GM10847 (cell line): ENCODE measurements around the gene ZDHHC12.

Experiments used
- POLR2A ChIP-seq: IDR thresholded peaks from 2 replicates; pipeline ENCODE4 v1.6.1; 2011; ENCODE audit not compliant: insufficient read length; ENCODE audit errors: extremely low read depth

ZDHHC12 gene

DNA sequence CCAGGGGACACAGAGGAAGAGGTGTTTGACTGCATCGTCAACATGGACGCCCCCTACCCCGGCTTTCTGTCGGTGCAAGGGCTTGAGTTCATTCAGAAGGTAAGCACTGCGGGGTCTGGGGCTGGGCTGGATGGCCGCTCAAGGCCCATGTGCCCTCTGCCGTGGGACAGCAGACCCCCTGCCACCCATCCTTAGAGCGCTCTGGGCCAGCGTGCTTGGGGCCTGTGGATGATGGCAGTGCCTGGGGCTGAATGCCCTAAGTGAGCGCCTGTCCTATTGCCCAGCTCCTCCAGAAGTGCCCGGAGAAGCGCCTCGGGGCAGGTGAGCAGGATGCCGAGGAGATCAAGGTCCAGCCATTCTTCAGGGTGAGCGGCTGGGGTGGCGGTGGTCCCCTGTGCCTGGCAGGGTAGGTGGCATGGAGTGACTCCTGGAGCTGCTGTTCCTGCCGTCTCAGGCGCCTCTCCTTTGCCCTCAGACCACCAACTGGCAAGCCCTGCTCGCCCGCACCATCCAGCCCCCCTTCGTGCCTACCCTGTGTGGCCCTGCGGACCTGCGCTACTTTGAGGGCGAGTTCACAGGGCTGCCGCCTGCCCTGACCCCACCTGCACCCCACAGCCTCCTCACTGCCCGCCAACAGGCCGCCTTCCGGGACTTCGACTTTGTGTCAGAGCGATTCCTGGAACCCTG, 3.9 kb downstream of the ZDHHC12 start:
- TF ChIP-seq POLR2A, result no peak

DNA sequence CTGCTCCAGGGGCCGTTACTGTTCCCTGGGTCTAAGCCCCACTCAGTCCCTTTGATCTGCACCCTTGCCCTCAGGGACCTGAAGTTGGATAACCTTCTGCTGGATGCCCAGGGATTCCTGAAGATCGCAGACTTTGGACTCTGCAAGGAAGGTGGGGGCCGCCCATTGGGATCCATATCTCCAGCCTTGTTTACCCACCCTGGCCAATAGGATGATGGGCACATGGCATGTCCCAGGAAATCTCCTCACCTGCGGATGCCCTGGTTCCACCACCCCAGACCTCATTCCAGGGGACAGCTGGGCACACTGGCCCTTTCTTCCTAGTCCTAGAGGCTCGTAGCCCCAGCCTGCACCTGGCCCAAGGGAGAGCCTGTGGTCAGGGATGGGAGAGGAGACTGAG, 5.5 kb downstream of the ZDHHC12 start:
- no peak for TF ChIP-seq POLR2A

DNA sequence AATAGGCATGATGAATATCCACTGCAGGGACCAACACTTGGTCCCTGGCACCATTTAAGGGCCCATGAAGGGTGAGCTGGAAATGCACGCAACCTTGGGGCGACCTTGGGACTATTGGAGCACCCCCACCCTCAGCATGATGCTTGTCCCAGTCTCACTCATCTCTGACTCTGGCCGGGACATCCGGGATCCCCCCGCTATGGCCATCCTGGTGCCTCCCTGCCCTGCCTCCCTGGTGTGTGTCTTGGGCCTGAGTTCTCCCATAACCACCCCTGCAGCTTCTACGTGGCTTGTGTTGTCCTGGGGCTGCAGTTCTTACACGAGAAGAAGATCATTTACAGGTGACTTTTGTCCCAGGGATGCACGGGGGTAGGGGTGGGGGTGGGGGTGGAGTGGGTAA, 5.9 kb downstream of the ZDHHC12 start:
- TF ChIP-seq POLR2A, result no peak

GRCh38 chr9:128716581-128717254, 7.2 kb downstream of the ZDHHC12 start:
- no peak for TF ChIP-seq POLR2A

DNA sequence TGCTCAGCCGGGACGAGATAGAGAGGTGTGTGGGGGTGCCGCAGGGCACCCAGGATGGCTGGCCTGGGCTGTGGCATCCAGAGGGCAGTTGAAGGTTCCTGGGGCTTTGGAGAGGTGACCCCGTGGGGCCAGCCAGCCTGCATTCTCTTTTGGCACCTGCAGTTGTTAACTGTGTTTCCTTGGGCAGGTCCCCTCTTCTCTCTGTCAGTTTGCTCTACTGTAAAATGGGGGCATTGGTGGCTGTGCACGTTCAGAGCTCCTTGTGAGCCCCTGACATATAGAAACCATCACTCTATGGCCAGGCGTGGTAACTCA, 8.5 kb downstream of the ZDHHC12 start:
- TF ChIP-seq POLR2A, result no peak

GRCh38 chr9:128714586-128715435, 9.1 kb downstream of the ZDHHC12 start:
- no peak for TF ChIP-seq POLR2A

- no peak for TF ChIP-seq POLR2A
Observed at GRCh38 chr9:128713941-128714573, 9.9 kb downstream of the ZDHHC12 start.

GRCh38 chr9:128713411-128713780, 10.5 kb downstream of the ZDHHC12 start:
- no peak for TF ChIP-seq POLR2A

DNA sequence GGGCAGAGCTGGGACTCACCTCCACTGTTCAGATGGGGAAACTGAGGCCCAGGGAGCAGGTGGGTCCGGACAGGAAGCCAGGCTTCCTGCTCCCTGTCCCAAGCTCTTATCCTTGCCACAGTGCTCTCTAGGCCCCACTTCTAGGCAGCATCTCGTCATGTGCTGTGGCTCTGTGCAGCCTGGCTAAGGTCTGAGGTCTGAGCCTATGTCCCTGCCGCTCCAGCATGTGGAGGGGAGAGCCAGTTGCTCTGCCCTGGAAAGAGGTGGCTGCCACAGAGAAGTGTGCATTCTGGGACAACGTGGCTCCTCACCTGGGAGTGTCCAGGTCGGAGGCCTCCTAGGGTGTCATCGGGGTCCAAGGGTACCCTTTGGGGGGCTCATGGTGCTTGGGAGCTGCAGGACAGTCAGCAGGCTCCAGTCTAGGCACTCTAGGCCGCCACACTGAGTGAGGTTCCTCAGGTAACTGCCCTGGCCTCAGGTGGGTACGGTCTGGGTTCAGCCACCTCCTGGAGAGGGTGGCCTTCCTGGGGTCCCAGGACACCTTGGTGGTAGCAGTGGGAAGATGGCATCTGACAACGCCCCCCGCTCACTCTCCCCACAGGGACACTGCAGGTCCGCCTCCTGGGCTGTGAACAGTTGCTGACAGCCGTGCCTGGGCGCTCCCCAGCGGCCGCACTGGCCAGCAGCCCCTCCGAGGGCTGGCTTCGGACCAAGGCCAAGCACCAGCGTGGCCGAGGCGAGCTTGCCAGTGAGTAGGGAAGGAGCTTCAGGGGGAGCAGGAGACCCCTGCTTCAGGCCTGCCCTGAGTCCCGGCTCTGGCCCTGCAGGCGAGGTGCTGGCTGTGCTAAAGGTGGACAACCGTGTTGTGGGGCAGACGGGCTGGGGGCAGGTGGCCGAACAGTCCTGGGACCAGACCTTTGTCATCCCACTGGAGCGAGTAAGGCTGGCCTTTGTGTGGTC, 11.2 kb downstream of the ZDHHC12 start:
- TF ChIP-seq POLR2A, result no peak

DNA sequence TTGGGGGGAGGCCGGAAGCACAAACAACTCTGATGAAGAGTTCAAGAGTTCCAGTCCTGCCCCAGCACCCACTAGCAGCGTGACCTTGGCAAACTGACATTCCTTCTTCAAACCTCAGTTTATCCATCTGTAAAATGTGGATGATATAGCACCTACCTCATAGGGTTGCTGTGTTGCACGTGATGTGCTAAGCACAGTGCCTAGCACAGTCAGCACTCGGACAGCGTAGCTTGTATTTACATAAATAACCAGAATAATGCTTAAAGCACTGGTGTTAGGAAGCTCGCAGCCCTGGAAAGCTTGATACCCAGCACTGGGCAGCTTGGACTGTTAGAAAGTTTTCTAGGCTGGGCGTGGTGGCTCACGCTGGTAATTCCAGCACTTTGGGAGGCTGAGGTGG, 16.5 kb downstream of the ZDHHC12 start:
- no peak for TF ChIP-seq POLR2A

GRCh38 chr9:128706671-128707381, 17.1 kb downstream of the ZDHHC12 start:
- TF ChIP-seq POLR2A, result no peak

DNA sequence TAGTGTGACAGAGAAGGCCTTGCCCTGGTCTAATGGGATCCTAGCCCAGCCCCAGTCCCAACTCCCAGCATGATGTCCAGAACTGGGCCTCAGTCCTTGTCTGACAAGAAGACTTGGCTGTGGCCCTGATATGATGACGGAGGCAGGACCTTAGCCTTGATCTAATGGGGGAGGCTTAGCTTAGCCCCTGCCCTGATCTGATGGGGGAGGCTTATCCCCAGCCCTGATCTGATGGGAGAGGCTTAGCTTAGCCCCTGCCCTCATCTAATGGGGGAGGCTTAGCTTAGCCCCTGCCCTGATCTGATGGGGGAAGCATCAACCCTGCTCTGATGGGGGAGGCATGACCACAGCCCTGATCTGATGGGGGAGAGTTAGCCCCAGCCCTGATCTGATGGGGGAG, 17.9 kb downstream of the ZDHHC12 start:
- no peak for TF ChIP-seq POLR2A

DNA sequence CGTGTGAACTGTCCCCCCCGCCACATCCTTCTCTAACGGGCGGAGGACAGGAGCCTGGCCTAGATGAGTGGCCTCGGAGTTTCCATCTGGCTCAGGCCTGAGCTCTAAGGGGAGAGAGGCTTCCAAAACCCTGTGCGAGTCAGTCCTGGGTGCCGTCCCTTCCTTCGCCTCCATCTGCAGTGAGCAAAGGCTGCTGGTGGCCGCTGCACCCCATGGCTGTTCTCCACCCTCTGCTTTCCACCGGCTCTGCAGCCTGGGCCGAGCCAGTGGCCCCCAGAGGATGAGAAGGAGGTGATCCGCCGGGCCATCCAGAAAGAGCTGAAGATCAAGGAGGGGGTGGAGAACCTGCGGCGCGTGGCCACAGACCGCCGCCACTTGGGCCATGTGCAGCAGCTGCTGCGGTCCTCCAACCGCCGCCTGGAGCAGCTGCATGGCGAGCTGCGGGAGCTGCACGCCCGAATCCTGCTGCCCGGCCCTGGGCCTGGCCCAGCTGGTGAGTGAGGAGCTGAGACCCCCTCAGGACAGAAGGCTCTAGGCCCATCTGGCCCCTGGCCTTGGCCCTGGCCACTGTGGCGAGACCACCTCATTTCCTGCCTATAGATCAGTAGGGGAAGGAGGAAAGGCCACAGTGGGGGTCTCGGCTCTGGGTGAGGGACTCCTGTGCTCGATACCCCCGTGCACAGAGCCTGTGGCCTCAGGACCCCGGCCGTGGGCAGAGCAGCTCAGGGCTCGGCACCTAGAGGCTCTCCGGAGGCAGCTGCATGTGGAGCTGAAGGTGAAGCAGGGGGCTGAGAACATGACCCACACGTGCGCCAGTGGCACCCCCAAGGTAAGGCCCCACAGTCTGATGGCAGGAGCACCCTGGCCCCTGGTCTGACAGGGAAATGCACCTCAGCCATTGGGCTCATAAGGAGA, 18.6 kb downstream of the ZDHHC12 start:
- no peak for TF ChIP-seq POLR2A
